Thoracic aorta (tissue), 2 donors: ENCODE data around the gene ZFP92. TPM values are rescaled to one million over a fixed set of nuclear protein-coding genes. Genes with fewer than 3 reads are reported as not detected.

Source experiments
- ATAC-seq: fragments of 150-250 bp; one replicate; pipeline ENCODE4 v1.8.0; 2017; ENCODE audit warnings: low read depth; ENCODE audit not compliant: insufficient number of reproducible peaks, low FRiP score
- DNase-seq: peaks from one replicate; pipeline ENCODE4 v3.0.0-alpha.2; 2020; ENCODE audit warnings: low spot score
- H3K27ac ChIP-seq, 2 donors: fragments of 200-600 bp; sonication (generic); 1 replicate in 1 of 2; 2 replicates in 1 of 2; pipeline ENCODE4 v1.5.1; 2016; ENCODE audit warnings: mild to moderate bottlenecking in 2 of 2, moderate library complexity in 2 of 2
- H3K27me3 ChIP-seq: fragments of 200-600 bp; sonication (generic); replicated peaks from 2 replicates; pipeline ENCODE4 v1.6.0; 2016; ENCODE audit warnings: mild to moderate bottlenecking; ENCODE audit not compliant: insufficient read depth
- H3K36me3 ChIP-seq: fragments of 200-600 bp; sonication (generic); one replicate; pipeline ENCODE4 v1.5.1; 2016
- H3K4me1 ChIP-seq, 2 donors: fragments of 200-600 bp; sonication (generic); 1 replicate in 1 of 2; 2 replicates in 1 of 2; pipeline versions ENCODE4 v1.5.1 to v1.6.0; 2016; ENCODE audit warnings: low read depth in 2 of 2, mild to moderate bottlenecking in 1 of 2; ENCODE audit not compliant: control insufficient read depth in 1 of 2
- H3K4me3 ChIP-seq: fragments of 200-600 bp; sonication (generic); 2 replicates; pipeline ENCODE4 v1.5.1; 2016; ENCODE audit warnings: mild to moderate bottlenecking
- H3K9me3 ChIP-seq: fragments of 200-600 bp; sonication (generic); 2 replicates; pipeline ENCODE4 v1.5.1; 2016
- total RNA-seq, 2 donors: library from RNA; depleted of rRNA; stranded (reverse); fragments of >200 nt; gene quantifications; one replicate each; pipeline versions ENCODE4 v1.1.0 to v1.2.3, GENCODE V29; 2016
- TF ChIP-seq, protein P1 (sequence below): fragments of 200-600 bp; sonication (generic); IDR thresholded peaks from one replicate; pipeline ENCODE4 v1.5.1; 2019; ENCODE audit warnings: antibody characterized with exemption

Gene ZFP92
- total RNA-seq, 2 donors from 2014 or later, result 0.95 to 1.2 TPM

DNA sequence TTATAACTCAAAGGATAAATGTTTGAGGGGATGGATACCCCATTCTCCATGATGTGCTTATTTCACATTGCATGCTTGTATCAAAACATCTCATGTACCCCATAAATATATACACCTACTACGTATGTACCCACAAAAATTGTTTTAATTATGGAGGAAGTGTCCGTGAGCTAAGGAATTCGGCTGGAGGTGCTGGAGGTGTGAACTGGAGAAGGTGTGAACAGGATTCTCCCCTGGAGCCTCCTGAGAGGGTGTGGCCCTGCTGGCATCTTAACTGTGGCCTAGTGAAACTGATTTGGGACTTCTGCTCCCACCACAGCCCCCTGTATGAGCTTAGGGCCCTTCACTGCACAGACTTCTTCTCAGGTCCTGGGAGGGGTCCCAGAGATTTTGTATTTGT is 33.5 kb upstream of the ZFP92 start:
- no peaks in the 10 kb centered on the region for H3K9me3 ChIP-seq
- H3K36me3 ChIP-seq, result no peaks in the 10 kb centered on the region
- H3K4me3 ChIP-seq, result no peak overlapping the region
- TF ChIP-seq, protein P1, sequence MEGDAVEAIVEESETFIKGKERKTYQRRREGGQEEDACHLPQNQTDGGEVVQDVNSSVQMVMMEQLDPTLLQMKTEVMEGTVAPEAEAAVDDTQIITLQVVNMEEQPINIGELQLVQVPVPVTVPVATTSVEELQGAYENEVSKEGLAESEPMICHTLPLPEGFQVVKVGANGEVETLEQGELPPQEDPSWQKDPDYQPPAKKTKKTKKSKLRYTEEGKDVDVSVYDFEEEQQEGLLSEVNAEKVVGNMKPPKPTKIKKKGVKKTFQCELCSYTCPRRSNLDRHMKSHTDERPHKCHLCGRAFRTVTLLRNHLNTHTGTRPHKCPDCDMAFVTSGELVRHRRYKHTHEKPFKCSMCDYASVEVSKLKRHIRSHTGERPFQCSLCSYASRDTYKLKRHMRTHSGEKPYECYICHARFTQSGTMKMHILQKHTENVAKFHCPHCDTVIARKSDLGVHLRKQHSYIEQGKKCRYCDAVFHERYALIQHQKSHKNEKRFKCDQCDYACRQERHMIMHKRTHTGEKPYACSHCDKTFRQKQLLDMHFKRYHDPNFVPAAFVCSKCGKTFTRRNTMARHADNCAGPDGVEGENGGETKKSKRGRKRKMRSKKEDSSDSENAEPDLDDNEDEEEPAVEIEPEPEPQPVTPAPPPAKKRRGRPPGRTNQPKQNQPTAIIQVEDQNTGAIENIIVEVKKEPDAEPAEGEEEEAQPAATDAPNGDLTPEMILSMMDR, result no peak
- no peak for ATAC-seq
- no peaks in the 10 kb centered on the region for H3K4me1 ChIP-seq
- H3K27me3 ChIP-seq, result no peaks in the 10 kb centered on the region
- DNase-seq, result no peak
- H3K27ac ChIP-seq, result no peak overlapping the region

DNA sequence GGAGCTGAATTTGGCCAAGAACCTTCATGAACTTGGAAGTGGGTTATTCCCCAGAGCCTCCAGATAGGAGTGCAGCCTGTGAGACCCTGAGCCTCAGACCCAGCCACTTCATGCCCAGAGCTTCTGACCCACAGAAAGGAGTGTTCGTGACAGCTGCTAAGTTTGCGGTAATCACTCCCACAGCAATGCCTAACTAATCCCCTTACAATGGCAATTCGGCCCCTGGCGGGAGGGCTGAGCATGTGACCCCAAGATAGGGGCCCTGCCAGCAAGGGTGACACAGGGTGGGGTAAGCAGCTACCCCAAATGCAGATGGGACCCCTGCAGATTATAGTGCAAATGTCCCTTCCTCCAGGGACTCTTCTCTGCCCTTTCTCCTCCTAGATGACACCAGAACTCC is 32.7 kb upstream of the ZFP92 start:
- DNase-seq (no peak), ATAC-seq (no peak)
- H3K36me3 ChIP-seq, result no peaks in the 10 kb centered on the region
- TF ChIP-seq, protein P1, result no peak
- H3K9me3 ChIP-seq, result no peaks in the 10 kb centered on the region
- H3K4me3 ChIP-seq, result no peak overlapping the region
- no peaks in the 10 kb centered on the region for H3K4me1 ChIP-seq
- no peak overlapping the region for H3K27ac ChIP-seq
- H3K27me3 ChIP-seq, result no peaks in the 10 kb centered on the region

DNA sequence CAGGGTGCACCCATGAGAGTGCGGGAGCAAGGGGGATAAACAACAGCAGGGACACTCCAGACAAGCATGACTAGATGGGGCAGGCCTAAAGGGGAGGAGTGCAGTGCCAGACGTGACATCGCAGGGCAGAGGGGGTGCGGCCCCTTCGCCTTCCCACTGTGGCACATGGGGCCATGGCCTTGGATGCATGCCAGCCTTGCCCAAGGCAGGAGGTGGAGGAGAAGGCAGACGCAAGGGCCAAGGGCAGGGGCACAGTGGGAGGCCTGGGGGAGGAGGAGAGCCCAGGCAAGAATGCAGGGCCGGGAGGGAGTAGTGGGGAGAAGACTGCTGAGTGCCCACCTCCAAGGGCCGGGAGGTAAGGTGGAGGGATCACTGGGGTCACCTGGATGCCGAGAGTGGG is 31.8 kb upstream of the ZFP92 start:
- no peaks in the 10 kb centered on the region for H3K9me3 ChIP-seq
- H3K36me3 ChIP-seq, result no peaks in the 10 kb centered on the region
- H3K27ac ChIP-seq, result no peak overlapping the region
- H3K27me3 ChIP-seq, result no peaks in the 10 kb centered on the region
- no peak overlapping the region for H3K4me3 ChIP-seq
- H3K4me1 ChIP-seq, result no peaks in the 10 kb centered on the region
- no peak for DNase-seq
- no peak for ATAC-seq
- TF ChIP-seq, protein P1, result no peak

DNA sequence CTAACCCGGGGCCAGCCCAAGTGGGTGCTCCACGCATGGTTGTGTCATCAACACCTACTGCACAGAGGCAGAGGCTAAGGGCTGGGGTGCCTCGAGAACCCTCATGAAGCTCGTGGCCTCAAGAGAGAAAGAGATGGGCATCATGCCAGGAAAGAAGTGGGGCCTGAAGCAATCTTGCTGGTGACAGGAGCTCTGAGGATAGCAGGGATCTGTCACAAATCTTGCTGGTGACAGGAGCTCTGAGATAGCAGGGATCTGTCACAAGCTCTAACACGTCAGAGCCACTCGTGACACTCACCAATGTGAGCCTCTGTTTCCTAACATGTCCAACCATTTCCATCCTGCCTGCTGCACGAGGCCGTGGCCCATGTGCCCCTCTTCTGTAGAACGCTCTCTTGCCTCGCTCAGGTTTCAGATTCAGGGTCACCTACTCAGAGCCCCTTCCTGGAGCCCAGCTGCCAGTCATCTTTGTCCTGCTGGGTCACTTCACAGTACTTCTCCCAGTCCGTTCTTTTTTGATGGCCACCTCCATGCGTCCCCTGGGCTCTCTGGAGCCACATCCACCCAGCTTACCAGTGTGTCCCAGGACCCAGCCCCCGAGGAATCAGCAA is 31.2 kb upstream of the ZFP92 start:
- H3K27ac ChIP-seq, result no peak overlapping the region
- H3K4me3 ChIP-seq, result no peak overlapping the region
- H3K36me3 ChIP-seq, result no peaks in the 10 kb centered on the region
- TF ChIP-seq, protein P1, result no peak
- H3K9me3 ChIP-seq, result no peaks in the 10 kb centered on the region
- no peaks in the 10 kb centered on the region for H3K27me3 ChIP-seq
- DNase-seq (no peak), ATAC-seq (no peak)
- no peaks in the 10 kb centered on the region for H3K4me1 ChIP-seq

DNA sequence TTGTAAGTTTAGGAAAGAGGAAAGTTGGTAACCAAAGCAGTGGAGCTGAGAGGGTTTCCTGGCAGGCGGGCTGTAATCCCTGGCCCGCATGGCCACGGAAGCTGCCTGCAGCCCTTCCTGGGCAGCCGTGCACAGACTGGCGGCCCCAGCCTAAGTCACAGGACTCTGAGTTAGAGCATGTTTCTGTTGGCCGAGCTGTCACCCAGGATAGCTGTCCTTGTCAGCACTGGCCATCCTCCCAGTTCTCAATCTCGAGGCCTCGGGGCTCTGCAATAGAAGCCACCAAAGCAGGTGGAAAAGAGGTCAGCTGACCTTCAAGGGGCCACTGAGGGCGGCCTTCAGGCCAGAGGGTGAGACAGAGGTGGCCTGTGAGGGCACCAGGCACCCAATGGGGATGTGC is 30.6 kb upstream of the ZFP92 start:
- Histone ChIP-seq H3K36me3 (no peaks in the 10 kb centered on the region), H3K4me3 (no peak overlapping the region), H3K27ac (no peak overlapping the region), H3K4me1 (no peaks in the 10 kb centered on the region), H3K27me3 (no peaks in the 10 kb centered on the region), H3K9me3 (no peaks in the 10 kb centered on the region)
- no peak for ATAC-seq
- TF ChIP-seq, protein P1, result no peak
- DNase-seq, result no peak
